GM12865 (cell line): ENCODE data around the gene CIP2A.

Source experiments
- DNase-seq: peaks from one replicate; pipeline ENCODE4 v3.0.0; 2010; ENCODE audit warnings: low read depth
- H3K4me3 ChIP-seq: 2 replicates; pipeline ENCODE4 v1.5.1; 2011; ENCODE audit warnings: mild to moderate bottlenecking, low read depth, low read length, control low read depth
- TF ChIP-seq, protein P1 (sequence below): IDR thresholded peaks from 2 replicates; pipeline ENCODE4 v1.5.1; 2011; ENCODE audit warnings: low read length, control low read depth, low read depth, inconsistent platforms; ENCODE audit not compliant: insufficient read depth; ENCODE audit errors: missing control alignments

CIP2A gene

DNA sequence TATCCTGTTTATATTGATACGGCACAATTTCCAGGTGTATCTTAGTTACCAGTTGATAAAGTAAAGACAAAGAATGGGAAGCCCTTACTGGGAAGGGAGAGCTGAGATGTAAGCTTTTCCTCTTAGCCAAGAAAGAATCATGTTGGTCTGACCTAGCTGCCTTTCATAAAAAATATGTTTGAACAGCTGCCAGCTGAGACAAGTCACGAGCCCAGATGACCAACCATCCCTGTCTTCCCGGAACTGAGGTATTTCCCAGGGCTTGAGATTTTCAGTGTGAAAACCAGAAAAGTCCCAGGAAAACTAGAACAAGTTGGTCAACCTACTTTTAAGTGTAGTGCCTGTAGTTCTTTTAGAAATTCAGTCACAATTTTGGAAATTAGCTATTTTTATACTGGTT is 75.3 kb downstream of the CIP2A start:
- no peak for DNase-seq
- H3K4me3 ChIP-seq = no peak overlapping the region
- TF ChIP-seq, protein P1, sequence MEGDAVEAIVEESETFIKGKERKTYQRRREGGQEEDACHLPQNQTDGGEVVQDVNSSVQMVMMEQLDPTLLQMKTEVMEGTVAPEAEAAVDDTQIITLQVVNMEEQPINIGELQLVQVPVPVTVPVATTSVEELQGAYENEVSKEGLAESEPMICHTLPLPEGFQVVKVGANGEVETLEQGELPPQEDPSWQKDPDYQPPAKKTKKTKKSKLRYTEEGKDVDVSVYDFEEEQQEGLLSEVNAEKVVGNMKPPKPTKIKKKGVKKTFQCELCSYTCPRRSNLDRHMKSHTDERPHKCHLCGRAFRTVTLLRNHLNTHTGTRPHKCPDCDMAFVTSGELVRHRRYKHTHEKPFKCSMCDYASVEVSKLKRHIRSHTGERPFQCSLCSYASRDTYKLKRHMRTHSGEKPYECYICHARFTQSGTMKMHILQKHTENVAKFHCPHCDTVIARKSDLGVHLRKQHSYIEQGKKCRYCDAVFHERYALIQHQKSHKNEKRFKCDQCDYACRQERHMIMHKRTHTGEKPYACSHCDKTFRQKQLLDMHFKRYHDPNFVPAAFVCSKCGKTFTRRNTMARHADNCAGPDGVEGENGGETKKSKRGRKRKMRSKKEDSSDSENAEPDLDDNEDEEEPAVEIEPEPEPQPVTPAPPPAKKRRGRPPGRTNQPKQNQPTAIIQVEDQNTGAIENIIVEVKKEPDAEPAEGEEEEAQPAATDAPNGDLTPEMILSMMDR = no peak

DNA sequence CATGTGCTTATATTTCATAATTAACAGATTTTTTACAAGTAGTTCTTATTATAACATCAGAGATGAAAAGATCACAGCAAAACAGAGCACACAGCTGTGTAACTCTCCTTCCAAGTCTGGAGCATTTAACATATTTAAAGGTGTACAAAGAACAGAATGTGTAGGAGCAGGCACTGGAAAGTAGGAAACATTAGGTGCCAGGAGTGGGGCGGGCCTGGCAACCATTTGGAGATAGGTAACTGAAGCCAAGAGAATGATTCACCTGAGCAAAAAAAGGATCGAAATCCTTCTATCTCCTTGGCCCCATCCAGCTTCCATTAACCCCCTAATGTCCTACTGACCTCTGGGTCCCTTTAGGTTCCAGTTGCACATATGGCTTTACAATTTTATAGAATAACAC is 76.6 kb downstream of the CIP2A start:
- no peak overlapping the region for H3K4me3 ChIP-seq
- TF ChIP-seq, protein P1 = no peak
- no peak for DNase-seq

DNA sequence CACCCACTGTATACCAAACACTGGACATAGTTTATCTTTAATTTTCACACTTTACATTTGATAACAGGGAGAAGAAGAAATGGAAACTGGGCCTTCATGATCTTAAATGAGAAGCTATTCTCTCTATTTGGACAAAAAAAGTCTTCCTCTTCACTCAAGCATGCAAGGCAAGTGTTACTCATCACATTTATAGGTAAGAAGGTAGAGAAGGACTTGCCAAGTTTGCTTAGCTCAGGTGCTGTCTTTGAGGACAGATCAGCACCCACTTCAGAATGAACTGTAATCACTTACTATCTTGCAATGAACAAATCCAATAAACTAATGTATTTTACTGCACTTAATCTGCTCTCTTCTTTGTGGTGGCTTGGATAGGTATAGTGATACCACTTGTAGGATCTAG is 77.7 kb downstream of the CIP2A start:
- no peak overlapping the region for H3K4me3 ChIP-seq
- no peak for DNase-seq
- TF ChIP-seq, protein P1 = no peak

DNA sequence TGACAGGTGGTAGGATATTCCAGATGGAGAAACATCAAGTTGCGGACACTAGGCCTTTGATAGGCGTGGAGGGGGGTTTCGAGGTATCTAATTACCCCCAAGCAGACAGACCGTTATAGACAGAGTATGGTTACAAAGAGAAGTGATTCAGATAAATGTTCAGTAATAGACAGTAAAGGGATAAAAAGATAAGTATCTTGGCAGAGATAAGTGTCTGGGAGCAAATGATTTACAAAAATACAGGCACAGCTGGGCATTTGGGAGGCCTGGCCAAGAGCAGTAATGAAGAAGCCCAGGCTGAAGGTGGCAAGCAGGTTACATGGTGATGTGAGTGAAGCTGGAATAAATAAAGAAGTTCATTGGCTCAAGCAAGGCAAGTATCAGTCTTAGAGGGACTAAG is 78.2 kb downstream of the CIP2A start:
- TF ChIP-seq, protein P1 = no peak
- no peak overlapping the region for H3K4me3 ChIP-seq
- DNase-seq = no peak

DNA sequence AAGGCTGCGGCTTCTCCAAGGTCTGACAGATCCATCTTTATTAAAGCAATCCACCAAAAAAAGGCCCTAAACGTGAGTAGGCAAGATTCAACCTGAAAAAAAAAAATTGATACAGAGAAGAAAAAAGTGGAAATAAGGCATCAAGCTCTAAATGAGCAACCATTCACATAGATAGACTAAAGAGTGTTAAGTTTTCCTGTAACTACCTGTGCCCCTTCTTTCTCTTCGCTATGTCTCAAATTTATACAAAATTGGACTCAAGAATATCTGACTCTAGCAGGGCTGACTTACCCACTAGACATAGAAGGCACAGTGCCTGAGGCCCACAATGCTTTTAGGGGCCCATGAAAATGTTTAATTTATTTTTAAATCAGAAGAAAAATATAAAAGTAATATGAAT is 78.7 kb downstream of the CIP2A start, which contains the start of gene MYH15:
Gene MYH15 (minus strand): TSS at position 101 of the 400 bp plus-strand sequence. CDS start 66 bp downstream, at position 35.
- DNase-seq = no peak
- no peak within 1 kb of the TSS for H3K4me3 ChIP-seq
- TF ChIP-seq, protein P1 = no peak

DNA sequence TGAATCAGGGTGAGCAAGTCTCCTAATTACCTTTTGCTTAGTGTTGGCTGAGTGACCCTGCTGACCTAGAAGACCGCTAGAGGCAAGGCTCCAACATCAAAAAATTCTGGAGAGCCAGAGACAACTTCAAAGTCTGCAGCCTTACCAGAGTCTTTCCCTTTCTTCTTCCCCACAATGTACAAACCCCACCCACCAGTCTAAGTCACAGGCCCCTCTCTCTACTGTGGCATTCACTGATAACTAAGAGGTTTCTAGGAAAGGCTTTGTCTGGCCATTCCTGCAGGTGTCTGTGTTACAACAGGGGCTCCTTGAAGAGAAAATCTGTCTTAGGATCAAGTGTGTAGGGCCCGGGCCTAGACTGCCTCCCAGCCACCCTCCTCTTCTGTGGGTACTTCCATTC is 79.4 kb downstream of the CIP2A start:
- TF ChIP-seq, protein P1 = no peak
- no peak for DNase-seq
- no peak overlapping the region for H3K4me3 ChIP-seq

DNA sequence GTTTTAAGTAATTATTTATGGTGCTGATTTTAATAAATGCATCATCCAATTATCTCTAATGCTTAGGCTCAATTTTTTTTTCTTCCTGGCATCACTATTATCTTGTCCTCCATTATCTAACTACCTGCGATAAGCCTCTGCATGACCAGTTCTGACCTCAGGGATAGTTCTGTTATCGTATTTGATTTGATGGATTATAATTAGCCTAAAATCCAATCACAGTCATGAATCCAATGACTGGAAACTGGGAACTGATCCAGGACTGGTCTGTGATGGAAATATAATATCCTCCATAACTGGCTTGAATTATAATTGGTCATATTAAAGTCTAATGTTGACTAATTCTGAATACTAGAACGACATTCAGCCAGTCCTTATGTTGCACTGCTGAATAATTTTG is 80.0 kb downstream of the CIP2A start:
- H3K4me3 ChIP-seq = no peak overlapping the region
- DNase-seq = no peak
- TF ChIP-seq, protein P1 = no peak
